OCI-LY7 (cell line): ENCODE data around the gene SCUBE2. TPM values are rescaled to one million over a fixed set of nuclear protein-coding genes. Genes with fewer than 3 reads are reported as not detected.

ENCODE experiments used
- BruUV-seq: library from RNA; stranded (reverse); fragments of 400-500 nt; replicated peaks from 2 replicates; lab custom pipeline; 2021; lab: Mats Ljungman, UMichigan
- CTCF ChIA-PET: fragments of 300-600 bp; sonication (Branson Sonifier 250); formaldehyde crosslinking; loops from one replicate; lab custom pipeline; 2022; ENCODE audit warnings: antibody characterized with exemption; ENCODE audit not compliant: unreplicated experiment; lab: Charles Lee
- POLR2A ChIA-PET: fragments of 300-600 bp; sonication (Branson Sonifier 250); formaldehyde crosslinking; loops from one replicate; lab custom pipeline; 2022; ENCODE audit warnings: antibody characterized with exemption; lab: Charles Lee
- DNase-seq: peaks from one replicate; pipeline ENCODE4 v3.0.0-alpha.2; 2015; ENCODE audit warnings: low spot score
- H2AFZ ChIP-seq: fragments of 200-600 bp; sonication (generic), shearing (Covaris generic); 2 replicates; pipeline ENCODE4 v1.6.1; 2014; ENCODE audit warnings: mild to moderate bottlenecking, antibody characterized with exemption, low read length, moderate library complexity
- H3K27ac ChIP-seq: fragments of 200-600 bp; sonication (generic); 2 replicates; pipeline ENCODE4 v1.5.1; 2014; ENCODE audit warnings: mixed run types, low read depth, mild to moderate bottlenecking, moderate library complexity, low read length, inconsistent platforms; ENCODE audit not compliant: poor library complexity, severe bottlenecking
- H3K36me3 ChIP-seq: fragments of 200-600 bp; sonication (generic); 2 replicates; pipeline ENCODE4 v1.6.1; 2014; ENCODE audit warnings: mild to moderate bottlenecking, antibody characterized with exemption, low read length, moderate library complexity, mixed read lengths; ENCODE audit not compliant: insufficient read depth
- H3K4me1 ChIP-seq: fragments of 200-600 bp; sonication (generic); 2 replicates; pipeline ENCODE4 v1.5.1; 2014; ENCODE audit warnings: mild to moderate bottlenecking, low read length; ENCODE audit not compliant: insufficient read depth, poor library complexity, severe bottlenecking
- H3K4me2 ChIP-seq: fragments of 200-600 bp; sonication (generic); 2 replicates; pipeline ENCODE4 v1.6.1; 2014; ENCODE audit warnings: mild to moderate bottlenecking, low read length
- H3K4me3 ChIP-seq: fragments of 200-600 bp; sonication (generic); 2 replicates; pipeline ENCODE4 v1.5.1; 2014; ENCODE audit warnings: mild to moderate bottlenecking, low read depth, low read length; ENCODE audit not compliant: poor library complexity, severe bottlenecking
- H3K79me2 ChIP-seq: fragments of 200-600 bp; sonication (generic); 2 replicates; pipeline ENCODE4 v1.6.1; 2016; ENCODE audit warnings: low read depth, mild to moderate bottlenecking, low read length, moderate library complexity, mixed read lengths; ENCODE audit not compliant: insufficient read depth
- H3K9me2 ChIP-seq: fragments of 200-600 bp; sonication (generic); 2 replicates; pipeline ENCODE4 v1.6.1; 2016; ENCODE audit warnings: mild to moderate bottlenecking, low read length, mixed read lengths; ENCODE audit not compliant: insufficient read depth
- H3K9me3 ChIP-seq: fragments of 200-600 bp; sonication (generic); 2 replicates; pipeline ENCODE4 v1.6.1; 2014; ENCODE audit warnings: mild to moderate bottlenecking, mixed run types, low read length, mixed read lengths
- H4K20me1 ChIP-seq: fragments of 200-600 bp; sonication (generic); 2 replicates; pipeline ENCODE4 v1.6.1; 2014; ENCODE audit warnings: mild to moderate bottlenecking, antibody characterized with exemption, low read length, moderate library complexity, mixed read lengths; ENCODE audit not compliant: insufficient read depth
- CTCF ChIP-seq: fragments of 200-600 bp; sonication (generic); conservative IDR thresholded peaks from 2 replicates; pipeline ENCODE4 v1.5.1; 2014; ENCODE audit warnings: mild to moderate bottlenecking, antibody characterized with exemption, low read length, moderate library complexity, mixed read lengths
- EZH2phosphoT487 ChIP-seq: fragments of 200-600 bp; sonication (generic); IDR thresholded peaks from 2 replicates; pipeline ENCODE4 v1.6.1; 2018; ENCODE audit warnings: low read depth, borderline replicate concordance, mild to moderate bottlenecking, mixed run types, antibody characterized with exemption, low read length, moderate library complexity, mixed read lengths
- intact Hi-C: fragments of 100-400 bp; cut with micrococcal nuclease; formaldehyde crosslinking; loops from one replicate; pipeline ENCODE4 v1.10.0; 2022; ENCODE audit not compliant: unreplicated experiment
- total RNA-seq, 2 experiments: library from RNA; depleted of rRNA in 1 of 2; stranded (reverse); fragments of >200 nt in 1 of 2; shearing (Covaris generic) in 1 of 2; gene quantifications; 2 replicates each; pipeline ENCODE4 v1.2.3, GENCODE V29; 2014 to 2022

SCUBE2 gene
- total RNA-seq, 2 experiments from 2014 or later = not detected

- Histone ChIP-seq H4K20me1 (no peaks in the 10 kb centered on the region), H3K4me3 (no peak overlapping the region), H3K4me2 (no peak overlapping the region), H3K4me1 (no peaks in the 10 kb centered on the region), H3K79me2 (no peaks in the 10 kb centered on the region), H3K27ac (no peak overlapping the region), H3K9me2 (no peaks in the 10 kb centered on the region), H2AFZ (no peak overlapping the region), H3K36me3 (no peaks in the 10 kb centered on the region), H3K9me3 (no peaks in the 10 kb centered on the region)
- CTCF ChIA-PET = no interaction called here
- POLR2A ChIA-PET = interaction anchor here (1.0 kb wide), 1 partner anchor 11 kb away, joined by 3 read pairs; no protein-coding TSS in a partner anchor
- no TSS peak for BruUV-seq
- DNase-seq = no peak
- TF ChIP-seq CTCF (no peak), EZH2phosphoT487 (no peak)
- intact Hi-C loops = no loop called here
These were observed 68.3 kb downstream of the SCUBE2 start for GRCh38 chr11:9022961-9023680.

- Histone ChIP-seq H2AFZ (no peak overlapping the region), H3K4me2 (no peak overlapping the region), H4K20me1 (no peaks in the 10 kb centered on the region), H3K4me3 (no peak overlapping the region), H3K9me3 (no peaks in the 10 kb centered on the region), H3K27ac (no peak overlapping the region), H3K36me3 (no peaks in the 10 kb centered on the region), H3K4me1 (no peaks in the 10 kb centered on the region), H3K9me2 (no peaks in the 10 kb centered on the region), H3K79me2 (no peaks in the 10 kb centered on the region)
- POLR2A ChIA-PET = no interaction called here
- TF ChIP-seq CTCF = no peak
- no peak for TF ChIP-seq EZH2phosphoT487
- BruUV-seq = no TSS peak
- no peak for DNase-seq
- CTCF ChIA-PET = no interaction called here
- intact Hi-C loops = no loop called here
These were observed 70.5 kb downstream of the SCUBE2 start for GRCh38 chr11:9020916-9021315.

GRCh38 chr11:9019861-9020260, 71.5 kb downstream of the SCUBE2 start:
- H3K79me2 ChIP-seq = no peaks in the 10 kb centered on the region
- no peaks in the 10 kb centered on the region for H4K20me1 ChIP-seq
- no TSS peak for BruUV-seq
- POLR2A ChIA-PET = interaction anchor here (1.0 kb wide), 1 partner anchor 189 kb away, joined by 3 read pairs; no protein-coding TSS in a partner anchor
- H3K9me2 ChIP-seq = no peaks in the 10 kb centered on the region
- no peak for DNase-seq
- no peaks in the 10 kb centered on the region for H3K4me1 ChIP-seq
- H3K4me2 ChIP-seq = no peak overlapping the region
- CTCF ChIA-PET = no interaction called here
- TF ChIP-seq EZH2phosphoT487 = no peak
- TF ChIP-seq CTCF = no peak
- intact Hi-C loops = no loop called here
- no peaks in the 10 kb centered on the region for H3K9me3 ChIP-seq
- no peak overlapping the region for H2AFZ ChIP-seq
- H3K27ac ChIP-seq = no peak overlapping the region
- no peaks in the 10 kb centered on the region for H3K36me3 ChIP-seq
- H3K4me3 ChIP-seq = no peak overlapping the region
